ENCODE data around the gene RNF125.

- TF ChIP-seq CTCF (IDR thresholded peaks at IDR 0.05) (no peak), EP300 (IDR thresholded peaks at IDR 0.05; ENCODE audit: borderline replicate concordance in 1 of 2, low read depth in 1 of 2, low read length in 1 of 2) (no peak), MXI1 (IDR thresholded peaks at IDR 0.05; ENCODE audit: low read depth, low read length) (no peak), FOXJ3 (CRISPR knock-in tag; IDR thresholded peaks at IDR 0.05) (no peak), FOSL2 (IDR thresholded peaks at IDR 0.05; ENCODE audit: borderline replicate concordance, low read depth) (no peak)
Observed at GRCh38 chr18:32104516-32104915, 85.9 kb downstream of the RNF125 start.
